ENCODE data around the gene CEP162. TPM values are rescaled to one million over a fixed set of nuclear protein-coding genes. Genes with fewer than 3 reads are reported as not detected.

CEP162 gene
- total and polyA plus RNA-seq, 2 of the 8 experiments (the other 6 are each of a cell fraction or from before 2014, with no cell fraction given) = 1.3 to 10.6 TPM

GRCh38 chr6:84263557-84263956 lies 36.1 kb upstream of the CEP162 start (continued):
- TF ChIP-seq YY1 (IDR thresholded peaks at IDR 0.05; ENCODE audit: low read depth, low read length) (no peak), SRF (IDR thresholded peaks at IDR 0.05; ENCODE audit: low read depth, low read length) (no peak)

All from H1 (cell line).